Suppressor macrophage (primary cell): ENCODE data around the gene UBR2.

Experiments
- DNase-seq, 4 experiments: peaks; one replicate each; pipeline ENCODE4 v3.0.0-alpha.2; 2020 to 2022

The UBR2 gene

DNA sequence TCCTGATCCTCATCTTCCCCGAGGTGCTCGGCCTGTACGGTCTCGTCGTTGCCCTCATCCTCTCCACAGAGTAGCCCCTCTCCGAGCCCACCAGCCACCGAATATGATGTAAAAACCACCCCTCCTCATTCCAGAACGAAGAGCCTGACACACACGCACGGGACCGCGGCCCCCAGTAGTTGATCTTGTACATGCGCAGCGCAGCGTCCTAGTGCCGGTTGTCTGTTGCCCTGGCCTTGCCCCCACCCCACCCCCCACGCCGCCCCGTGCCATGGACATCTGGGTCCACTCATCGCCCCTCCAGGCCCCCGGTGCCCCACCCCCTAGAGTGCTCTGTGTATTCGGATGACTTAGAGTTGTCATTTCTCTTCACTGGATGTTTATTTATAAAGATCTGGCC is 163.8 kb downstream of the UBR2 start:
- DNase-seq: no peak

DNA sequence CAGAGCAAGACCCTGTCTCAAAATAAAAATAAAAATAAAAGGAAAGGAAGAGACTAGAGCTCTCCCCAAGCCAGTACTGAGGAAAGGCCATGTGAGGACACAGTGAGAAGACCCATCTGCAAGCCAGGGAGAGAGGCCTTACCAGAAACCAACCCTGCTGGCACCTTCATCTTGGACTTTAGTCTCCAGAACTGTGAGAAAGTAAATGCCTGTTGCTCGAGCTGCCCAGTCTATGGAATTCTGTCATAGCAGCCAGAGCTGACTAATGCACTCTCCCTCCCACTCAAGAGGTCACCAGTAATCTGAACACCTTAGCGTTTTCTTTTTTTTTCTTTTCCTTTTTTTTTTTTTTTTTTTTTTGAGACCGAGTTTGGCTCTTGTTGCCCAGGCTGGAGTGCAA is 165.9 kb downstream of the UBR2 start:
- no peak for DNase-seq

DNA sequence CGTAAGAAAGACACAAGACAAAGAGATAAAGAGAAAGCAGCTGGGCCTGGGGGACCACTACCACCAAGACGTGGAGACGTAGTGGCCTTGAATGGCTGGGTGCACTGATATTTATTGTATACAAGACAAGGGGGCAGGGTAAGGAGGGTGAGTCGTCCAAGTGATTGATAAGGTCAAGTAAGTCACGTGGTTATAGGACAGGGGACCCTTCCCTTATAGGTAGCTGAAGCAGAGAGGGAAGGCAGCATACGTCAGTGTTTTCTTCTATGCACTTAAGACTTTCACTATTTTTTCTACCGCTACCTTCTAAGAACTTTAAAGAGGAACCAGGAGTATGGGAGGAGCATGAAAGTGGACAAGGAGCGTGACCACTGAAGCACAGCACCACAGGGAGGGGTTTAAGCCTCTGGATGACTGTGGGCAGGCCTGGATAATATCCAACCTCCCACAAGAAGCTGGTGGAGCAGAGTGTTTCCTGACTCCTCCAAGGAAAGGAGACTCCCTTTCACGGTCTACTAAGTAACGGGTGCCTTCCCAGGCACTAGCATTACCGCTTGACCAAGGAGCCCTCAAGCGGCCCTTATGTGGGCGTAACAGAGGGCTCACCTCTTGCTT is 170.1 kb downstream of the UBR2 start:
- peak in 1 of 4 experiments; percentile 8 for DNase-seq

DNA sequence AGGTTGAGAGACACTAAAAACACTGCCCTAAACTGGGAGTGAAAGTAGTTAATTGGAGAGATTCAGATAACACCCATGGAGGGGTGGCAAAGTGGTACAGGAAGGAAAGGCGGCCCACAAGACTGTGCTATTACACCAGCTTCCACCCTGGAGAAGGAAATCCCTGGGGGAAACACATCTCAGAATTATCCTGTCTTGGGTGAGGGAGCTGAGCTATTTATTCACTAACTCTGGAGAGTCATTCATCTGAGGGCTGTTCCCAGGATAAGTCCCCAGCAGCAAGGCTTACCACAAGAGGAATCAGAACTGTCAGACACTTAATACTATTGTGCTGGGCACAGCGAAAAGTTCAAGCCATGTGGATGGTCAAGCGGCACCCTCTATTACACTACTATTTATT is 172.1 kb downstream of the UBR2 start:
- DNase-seq: no peak

DNA sequence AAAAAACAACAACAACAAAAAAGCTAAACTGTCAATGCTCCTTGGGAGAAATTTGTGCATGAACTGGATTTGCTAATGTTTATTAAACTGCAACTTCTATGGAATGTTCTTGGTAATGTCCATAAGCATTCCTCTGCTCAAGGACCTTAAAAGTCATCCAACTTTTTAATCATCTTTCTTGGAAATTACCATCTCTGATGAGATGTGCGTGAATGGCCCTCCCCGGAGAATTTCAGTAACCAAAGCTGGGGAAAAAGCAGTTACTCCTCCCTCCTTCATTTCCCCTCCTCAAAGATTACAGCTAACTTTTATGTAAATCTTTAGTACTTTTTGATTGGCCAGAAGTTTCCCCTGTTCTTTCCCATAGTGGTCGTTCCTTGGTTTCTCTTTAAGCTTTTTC is 176.9 kb downstream of the UBR2 start:
- DNase-seq: no peak

DNA sequence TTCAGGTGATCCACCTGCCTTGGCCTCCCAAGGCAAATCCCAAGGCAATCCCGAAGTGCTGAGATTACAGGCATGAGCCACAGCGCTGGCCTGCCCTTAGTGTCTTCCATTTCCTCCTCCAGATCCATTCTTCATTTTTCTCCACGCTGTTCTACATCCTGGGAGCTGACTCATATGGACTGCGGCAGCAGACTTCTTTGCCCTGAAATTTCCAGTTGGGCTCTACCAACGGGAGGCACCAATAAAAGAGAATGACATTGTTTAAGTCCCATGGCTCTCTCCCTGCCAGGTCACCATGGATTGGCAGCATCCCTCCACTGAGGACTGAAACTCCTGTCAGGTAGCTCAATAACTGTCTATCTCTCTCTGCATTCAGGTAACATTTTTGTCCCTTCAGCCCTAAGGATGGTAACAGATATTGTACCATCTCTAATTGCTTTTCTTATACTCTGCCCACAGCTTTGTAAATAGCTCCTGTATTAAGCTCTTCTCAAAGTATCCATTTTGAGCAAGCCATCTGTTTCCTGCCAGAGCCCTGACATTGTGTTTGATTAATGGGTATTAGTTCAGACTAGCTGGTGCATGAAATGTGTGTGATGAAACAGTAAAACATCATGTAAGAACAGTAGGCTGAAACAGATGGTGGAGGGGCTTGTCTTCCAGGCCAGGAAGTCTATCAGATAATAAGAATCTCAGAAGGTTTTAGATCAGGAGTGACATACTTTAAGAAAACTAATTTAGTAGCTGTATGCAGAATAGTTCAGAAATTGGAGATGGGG is 178.5 kb downstream of the UBR2 start:
- DNase-seq: no peak
